OCI-LY1 (cell line): Measurements from ENCODE around the gene CCBE1.

Experiments
- H2AFZ ChIP-seq: fragments of 200-600 bp; sonication (generic), shearing (Covaris generic); 2 replicates; pipeline ENCODE4 v1.6.0; 2014; ENCODE audit warnings: antibody characterized with exemption, mild to moderate bottlenecking, low read length
- H3F3A ChIP-seq: fragments of 200-600 bp; sonication (generic), shearing (Covaris generic); 2 replicates; pipeline ENCODE4 v1.6.0; 2014; ENCODE audit warnings: mild to moderate bottlenecking, antibody characterized with exemption, low read length, moderate library complexity; ENCODE audit not compliant: insufficient read depth
- H3K27ac ChIP-seq: fragments of 200-600 bp; sonication (generic); 2 replicates; pipeline ENCODE4 v1.5.1; 2014; ENCODE audit warnings: low read length, mixed run types, mild to moderate bottlenecking, low read depth; ENCODE audit not compliant: poor library complexity, severe bottlenecking
- H3K27me3 ChIP-seq: fragments of 200-600 bp; sonication (generic); 2 replicates; pipeline ENCODE4 v1.6.0; 2014; ENCODE audit warnings: antibody characterized with exemption, mild to moderate bottlenecking, low read length, moderate library complexity; ENCODE audit not compliant: insufficient read depth
- H3K36me3 ChIP-seq: fragments of 200-600 bp; sonication (generic); 2 replicates; pipeline ENCODE4 v1.6.1; 2014; ENCODE audit warnings: mild to moderate bottlenecking, antibody characterized with exemption, low read length, moderate library complexity, mixed read lengths; ENCODE audit not compliant: insufficient read depth
- H3K4me1 ChIP-seq: fragments of 200-600 bp; sonication (generic); 2 replicates; pipeline ENCODE4 v1.5.1; 2014; ENCODE audit warnings: mild to moderate bottlenecking, low read length, moderate library complexity; ENCODE audit not compliant: insufficient read depth, severe bottlenecking
- H3K4me2 ChIP-seq: fragments of 200-600 bp; sonication (generic), shearing (Covaris generic); 2 replicates; pipeline ENCODE4 v1.6.1; 2014; ENCODE audit warnings: low read length
- H3K4me3 ChIP-seq: fragments of 200-600 bp; sonication (generic); 2 replicates; pipeline ENCODE4 v1.5.1; 2014; ENCODE audit warnings: low read length, low read depth, mild to moderate bottlenecking, mixed read lengths; ENCODE audit not compliant: poor library complexity, severe bottlenecking
- H3K79me2 ChIP-seq: fragments of 200-600 bp; shearing (Covaris generic); 2 replicates; pipeline ENCODE4 v1.6.1; 2016; ENCODE audit warnings: mixed run types, low read length, mixed read lengths; ENCODE audit not compliant: insufficient read depth
- H3K9ac ChIP-seq: fragments of 200-600 bp; sonication (generic), shearing (Covaris generic); 2 replicates; pipeline ENCODE4 v1.6.1; 2014; ENCODE audit warnings: mild to moderate bottlenecking, low read length, mixed read lengths
- H3K9me2 ChIP-seq: fragments of 200-600 bp; sonication (generic), shearing (Covaris generic); 2 replicates; pipeline ENCODE4 v1.6.1; 2014; ENCODE audit warnings: low read depth, mild to moderate bottlenecking, low read length, mixed read lengths
- H3K9me3 ChIP-seq: fragments of 200-600 bp; shearing (Covaris generic); 2 replicates; pipeline ENCODE4 v1.6.1; 2014; ENCODE audit warnings: low read length, mixed read lengths
- H4K20me1 ChIP-seq: fragments of 200-600 bp; sonication (generic), shearing (Covaris generic); 2 replicates; pipeline ENCODE4 v1.6.0; 2016; ENCODE audit warnings: mild to moderate bottlenecking, low read length; ENCODE audit not compliant: insufficient read depth
- CTCF ChIP-seq: fragments of 200-600 bp; sonication (generic), shearing (Covaris generic); IDR thresholded peaks from 2 replicates; pipeline ENCODE4 v1.5.1; 2017; ENCODE audit warnings: mild to moderate bottlenecking, antibody characterized with exemption, low read length, moderate library complexity, mixed read lengths
- EZH2 ChIP-seq: fragments of 200-600 bp; sonication (generic), shearing (Covaris generic); IDR thresholded peaks from 2 replicates; pipeline ENCODE4 v1.8.0; 2017; ENCODE audit warnings: borderline replicate concordance, mixed run types, mild to moderate bottlenecking, antibody characterized with exemption, low read length, moderate library complexity, mixed read lengths

The CCBE1 gene

GRCh38 chr18:59605633-59606192, 91.5 kb downstream of the CCBE1 start:
- Histone ChIP-seq H3K9me3 (no peaks in the 10 kb centered on the region), H3K79me2 (no peaks in the 10 kb centered on the region), H3K9me2 (no peaks in the 10 kb centered on the region), H3K4me3 (no peak overlapping the region), H3K27ac (no peak overlapping the region), H3K27me3 (0 out of 2 replicates have a peak, but pooled peaks cover 4% of the 10 kb centered on the region), H3F3A (no peaks in the 10 kb centered on the region), H2AFZ (no peak overlapping the region), H4K20me1 (no peaks in the 10 kb centered on the region), H3K4me1 (no peaks in the 10 kb centered on the region), H3K36me3 (no peaks in the 10 kb centered on the region), H3K9ac (no peak overlapping the region), H3K4me2 (no peak overlapping the region)
- TF ChIP-seq CTCF (no peak), EZH2 (no peak)

- H3F3A ChIP-seq = no peaks in the 10 kb centered on the region
- no peaks in the 10 kb centered on the region for H3K79me2 ChIP-seq
- no peak overlapping the region for H3K9ac ChIP-seq
- no peak overlapping the region for H3K4me2 ChIP-seq
- no peaks in the 10 kb centered on the region for H4K20me1 ChIP-seq
- no peaks in the 10 kb centered on the region for H3K36me3 ChIP-seq
- no peak overlapping the region for H2AFZ ChIP-seq
- H3K9me2 ChIP-seq = no peaks in the 10 kb centered on the region
- H3K9me3 ChIP-seq = no peaks in the 10 kb centered on the region
- H3K4me3 ChIP-seq = no peak overlapping the region
- no peak for TF ChIP-seq EZH2
- TF ChIP-seq CTCF = no peak
- H3K27ac ChIP-seq = no peak overlapping the region
- no peaks in the 10 kb centered on the region for H3K4me1 ChIP-seq
- 0 out of 2 replicates have a peak, but pooled peaks cover 4% of the 10 kb centered on the region for H3K27me3 ChIP-seq
Observed at GRCh38 chr18:59604877-59605276, 92.3 kb downstream of the CCBE1 start.

- H3K9ac ChIP-seq = no peak overlapping the region
- no peaks in the 10 kb centered on the region for H3K9me3 ChIP-seq
- H3K4me2 ChIP-seq = no peak overlapping the region
- H3K79me2 ChIP-seq = no peaks in the 10 kb centered on the region
- H3K27ac ChIP-seq = no peak overlapping the region
- H3F3A ChIP-seq = no peaks in the 10 kb centered on the region
- H4K20me1 ChIP-seq = no peaks in the 10 kb centered on the region
- 0 out of 2 replicates have a peak, but pooled peaks cover 3% of the 10 kb centered on the region for H3K27me3 ChIP-seq
- H3K4me1 ChIP-seq = no peaks in the 10 kb centered on the region
- no peak overlapping the region for H2AFZ ChIP-seq
- TF ChIP-seq CTCF (no peak), EZH2 (no peak)
- no peaks in the 10 kb centered on the region for H3K9me2 ChIP-seq
- no peak overlapping the region for H3K4me3 ChIP-seq
- H3K36me3 ChIP-seq = no peaks in the 10 kb centered on the region
Observed at GRCh38 chr18:59597049-59597448, 100.2 kb downstream of the CCBE1 start.
